PC-9 (cell line): ENCODE measurements around the gene NUTM2E.
"Not testable (repeated sequence)": the region's sequence is repeated elsewhere in the genome, so short reads cannot be mapped to it uniquely, and the experiment has no call there.

Experiments
- CTCF ChIP-seq: fragments of 200-600 bp; sonication (generic); conservative IDR thresholded peaks from 2 replicates; pipeline ENCODE4 v1.6.1; 2017; ENCODE audit warnings: mixed run types, antibody characterized with exemption, mild to moderate bottlenecking, moderate library complexity
- EZH2 ChIP-seq: fragments of 200-600 bp; sonication (generic); IDR thresholded peaks from 2 replicates; pipeline ENCODE4 v1.8.0; 2017; ENCODE audit warnings: antibody characterized with exemption, low read depth

GRCh38 chr10:79799337-79799736, 27.2 kb upstream of the NUTM2E start:
- TF ChIP-seq CTCF, EZH2: not testable (repeated sequence)
